ENCODE data around the gene TTLL9.
A peak's percentile ranks its signal among the peaks of the same experiment; 100 is the strongest.

TTLL9 gene

GRCh38 chr20:31945319-31945718 is 74.9 kb downstream of the TTLL9 start:
- no peak for TF ChIP-seq TEAD4 (IDR thresholded peaks at IDR 0.05)
- TF ChIP-seq USF1 (IDR thresholded peaks at IDR 0.05) = no peak
- TF ChIP-seq EGR1 (IDR thresholded peaks at IDR 0.05) = no peak
- TF ChIP-seq ZBTB7A (IDR thresholded peaks at IDR 0.05; ENCODE audit: low read depth) = no peak
- TF ChIP-seq FOXM1 (IDR thresholded peaks at IDR 0.05; ENCODE audit: borderline replicate concordance, low read depth) = no peak
- TF ChIP-seq NFIC (IDR thresholded peaks at IDR 0.05) = no peak

- TF ChIP-seq CEBPB (IDR thresholded peaks at IDR 0.05) (no peak), RAD21 (IDR thresholded peaks at IDR 0.05; ENCODE audit: low read depth) (no peak), EP300 (IDR thresholded peaks at IDR 0.05; ENCODE audit: borderline replicate concordance) (no peak), EGR1 (IDR thresholded peaks at IDR 0.05) (no peak), TAF1 (IDR thresholded peaks at IDR 0.05; ENCODE audit: low read depth) (no peak), CREB1 (IDR thresholded peaks at IDR 0.05; ENCODE audit: low read depth) (no peak), NFIC (IDR thresholded peaks at IDR 0.05) (no peak), MAX (IDR thresholded peaks at IDR 0.05) (no peak), YY1 (IDR thresholded peaks at IDR 0.05; ENCODE audit: low read depth) (no peak), FOXM1 (IDR thresholded peaks at IDR 0.05; ENCODE audit: borderline replicate concordance, low read depth) (no peak), TEAD4 (IDR thresholded peaks at IDR 0.05) (no peak), TCF12 (IDR thresholded peaks at IDR 0.05; ENCODE audit: low read depth) (no peak), REST (IDR thresholded peaks at IDR 0.05; ENCODE audit: low read depth) (no peak), USF1 (IDR thresholded peaks at IDR 0.05) (no peak), ZBTB7A (IDR thresholded peaks at IDR 0.05; ENCODE audit: low read depth) (no peak)
Measured at GRCh38 chr20:31945785-31946184, 75.4 kb downstream of the TTLL9 start.

GRCh38 chr20:31948008-31948407 is 77.6 kb downstream of the TTLL9 start:
- TF ChIP-seq EP300 (IDR thresholded peaks at IDR 0.05; ENCODE audit: borderline replicate concordance) (no peak), CREB1 (IDR thresholded peaks at IDR 0.05; ENCODE audit: low read depth) (no peak), USF1 (IDR thresholded peaks at IDR 0.05) (peak; percentile 55), REST (IDR thresholded peaks at IDR 0.05; ENCODE audit: low read depth) (no peak), EGR1 (IDR thresholded peaks at IDR 0.05) (no peak), MAX (IDR thresholded peaks at IDR 0.05) (no peak), FOXM1 (IDR thresholded peaks at IDR 0.05; ENCODE audit: borderline replicate concordance, low read depth) (no peak)

- TF ChIP-seq RAD21 (IDR thresholded peaks at IDR 0.05; ENCODE audit: low read depth) = no peak
Measured at GRCh38 chr20:31949877-31950646, 79.6 kb downstream of the TTLL9 start.

GRCh38 chr20:31951203-31951529 is 80.7 kb downstream of the TTLL9 start:
- TF ChIP-seq USF1 (IDR thresholded peaks at IDR 0.05) (no peak), YY1 (IDR thresholded peaks at IDR 0.05; ENCODE audit: low read depth) (no peak)
